ENCODE measurements around the gene ACO2.
"Not testable (repeated sequence)": the region's sequence is repeated elsewhere in the genome, so short reads cannot be mapped to it uniquely, and the experiment has no call there.

Gene ACO2

GRCh38 chr22:41448189-41448808, 20.6 kb upstream of the ACO2 start:
- peak; percentile 83 to 88 (median 85) for DNase-seq (ENCODE audit: low read depth in 3 of 3)

- no peak for DNase-seq (ENCODE audit: low read depth in 3 of 3)
Measured at GRCh38 chr22:41458161-41458728, 10.7 kb upstream of the ACO2 start.

- no peak for DNase-seq (ENCODE audit: low read depth in 3 of 3)
Measured at GRCh38 chr22:41459431-41459830, 9.5 kb upstream of the ACO2 start.

- DNase-seq (ENCODE audit: low read depth in 3 of 3), result not testable (repeated sequence)
Measured at GRCh38 chr22:41460071-41460470, 8.8 kb upstream of the ACO2 start.

GRCh38 chr22:41461901-41462300, 7.0 kb upstream of the ACO2 start:
- DNase-seq (ENCODE audit: low read depth in 3 of 3), result no peak

GRCh38 chr22:41469218-41469851, 418 bp downstream of the ACO2 start:
- DNase-seq (ENCODE audit: low read depth in 3 of 3), result peak in 1 of 3 donors; percentile 27

GRCh38 chr22:41470886-41471285, 2.0 kb downstream of the ACO2 start:
- DNase-seq (ENCODE audit: low read depth in 3 of 3), result no peak

GRCh38 chr22:41471568-41471967, 2.7 kb downstream of the ACO2 start:
- DNase-seq (ENCODE audit: low read depth in 3 of 3), result no peak

- DNase-seq (ENCODE audit: low read depth in 3 of 3), result no peak
Measured at GRCh38 chr22:41474872-41475451, 6.0 kb downstream of the ACO2 start.

- DNase-seq (ENCODE audit: low read depth in 3 of 3), result no peak
Measured at GRCh38 chr22:41478473-41478872, 9.6 kb downstream of the ACO2 start.

- no peak for DNase-seq (ENCODE audit: low read depth in 3 of 3)
Measured at GRCh38 chr22:41478891-41479521, 10.1 kb downstream of the ACO2 start.

- DNase-seq (ENCODE audit: low read depth in 3 of 3), result no peak
Measured at GRCh38 chr22:41479671-41480396, 10.9 kb downstream of the ACO2 start.

GRCh38 chr22:41480397-41480735, 11.4 kb downstream of the ACO2 start:
- DNase-seq (ENCODE audit: low read depth in 3 of 3), result no peak

- no peak for DNase-seq (ENCODE audit: low read depth in 3 of 3)
Measured at GRCh38 chr22:41481131-41481830, 12.4 kb downstream of the ACO2 start.

GRCh38 chr22:41481925-41482318, 13.0 kb downstream of the ACO2 start:
- DNase-seq (ENCODE audit: low read depth in 3 of 3), result no peak

GRCh38 chr22:41482319-41482935, 13.5 kb downstream of the ACO2 start:
- DNase-seq (ENCODE audit: low read depth in 3 of 3), result no peak

- no peak for DNase-seq (ENCODE audit: low read depth in 3 of 3)
Measured at GRCh38 chr22:41485033-41485432, 16.1 kb downstream of the ACO2 start.

GRCh38 chr22:41487037-41487935, 18.4 kb downstream of the ACO2 start:
- no peak for DNase-seq (ENCODE audit: low read depth in 3 of 3)

- no peak for DNase-seq (ENCODE audit: low read depth in 3 of 3)
Measured at GRCh38 chr22:41488076-41488475, 19.2 kb downstream of the ACO2 start.
